ENCODE data around the gene EXPH5.

- no peak for TF ChIP-seq CTCF (IDR thresholded peaks at IDR 0.05)
- TF ChIP-seq POLR2A (IDR thresholded peaks at IDR 0.05): no peak
- TF ChIP-seq EP300 (IDR thresholded peaks at IDR 0.05): no peak
These were observed 42.7 kb upstream of the EXPH5 start for GRCh38 chr11:108636222-108636621.
